Daoy (cell line): ENCODE measurements around the gene FSD1. TPM values are rescaled to one million over a fixed set of nuclear protein-coding genes. Genes with fewer than 3 reads are reported as not detected.

ENCODE experiments used
- DNase-seq: peaks from one replicate; pipeline ENCODE4 v3.0.0-alpha.2; 2015; ENCODE audit warnings: low read depth
- total RNA-seq: library from RNA; depleted of rRNA; stranded (reverse); fragments of >200 nt; shearing (Covaris generic); gene quantifications from 2 replicates; pipeline ENCODE4 v1.2.3, GENCODE V29; 2014; rRNA removed

FSD1 gene
- total RNA-seq, 1 experiment from 2014 or later: 28.3 TPM

GRCh38 chr19:4365341-4365740 is 60.9 kb downstream of the FSD1 start:
- no peak for DNase-seq

DNA sequence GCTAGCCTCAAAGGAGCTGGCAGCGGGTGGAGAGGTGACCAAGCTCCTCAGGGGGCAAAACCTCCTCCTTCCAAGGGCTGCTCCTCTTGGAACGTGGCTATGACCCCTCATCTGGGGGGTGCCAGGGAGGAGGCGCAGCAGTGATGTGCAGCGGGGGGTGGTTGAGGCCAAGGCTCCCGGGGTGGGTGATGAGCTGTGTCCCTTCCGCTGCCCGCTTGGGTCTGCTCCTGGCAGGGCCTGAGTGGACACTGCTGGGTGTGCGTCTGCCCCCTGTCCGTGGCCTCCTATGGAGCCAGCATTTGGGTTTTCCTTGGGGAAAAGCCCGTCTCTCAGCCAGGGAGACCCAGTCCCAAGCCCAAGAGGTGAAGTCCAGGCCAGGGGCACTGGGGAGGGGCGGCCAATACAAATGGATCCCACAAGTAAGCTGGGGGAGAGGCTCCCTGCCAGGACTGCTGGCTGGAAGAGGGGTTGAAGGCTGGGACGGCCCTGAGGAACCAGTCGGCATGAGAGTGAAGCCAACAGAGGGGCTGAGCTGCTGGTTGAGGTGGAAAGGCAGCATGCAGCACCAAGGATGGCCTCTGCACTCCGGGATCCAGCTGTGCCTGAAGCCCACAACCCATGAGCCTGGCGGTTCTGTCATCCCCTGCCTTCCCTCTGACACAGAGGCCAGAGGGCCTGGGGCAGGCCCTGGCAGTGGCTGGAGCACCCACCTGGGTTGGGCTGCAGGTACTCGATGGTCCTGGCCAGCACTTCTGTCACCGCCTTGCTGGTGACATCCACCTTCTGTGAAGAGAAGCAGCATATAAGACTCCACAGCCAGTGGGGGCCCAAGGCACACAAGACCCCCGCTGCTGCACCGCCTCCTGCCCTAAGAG is 61.6 kb downstream of the FSD1 start:
- DNase-seq: no peak

- no peak for DNase-seq
Observed at GRCh38 chr19:4366666-4367335, 62.4 kb downstream of the FSD1 start.

- DNase-seq: no peak
Observed at GRCh38 chr19:4367336-4367723, 62.9 kb downstream of the FSD1 start.

DNA sequence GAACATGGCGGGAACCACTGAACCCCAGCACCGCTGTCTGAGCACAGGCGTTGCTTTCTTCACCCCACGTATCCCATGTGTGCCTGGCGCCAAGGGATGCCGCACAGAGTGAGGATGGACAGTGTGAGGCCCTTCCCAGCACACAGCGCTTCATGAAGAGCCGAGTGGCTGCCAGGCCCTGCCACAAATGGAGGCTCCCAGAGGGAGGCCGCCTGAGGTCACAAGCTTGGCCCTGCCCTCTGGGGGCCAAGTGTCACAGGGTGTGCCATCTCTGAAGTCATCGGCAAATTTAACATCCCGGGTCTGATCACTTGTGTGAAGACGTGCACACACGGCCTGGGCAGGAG is 63.4 kb downstream of the FSD1 start:
- no peak for DNase-seq

GRCh38 chr19:4368128-4368820 is 63.9 kb downstream of the FSD1 start:
- DNase-seq: no peak

DNA sequence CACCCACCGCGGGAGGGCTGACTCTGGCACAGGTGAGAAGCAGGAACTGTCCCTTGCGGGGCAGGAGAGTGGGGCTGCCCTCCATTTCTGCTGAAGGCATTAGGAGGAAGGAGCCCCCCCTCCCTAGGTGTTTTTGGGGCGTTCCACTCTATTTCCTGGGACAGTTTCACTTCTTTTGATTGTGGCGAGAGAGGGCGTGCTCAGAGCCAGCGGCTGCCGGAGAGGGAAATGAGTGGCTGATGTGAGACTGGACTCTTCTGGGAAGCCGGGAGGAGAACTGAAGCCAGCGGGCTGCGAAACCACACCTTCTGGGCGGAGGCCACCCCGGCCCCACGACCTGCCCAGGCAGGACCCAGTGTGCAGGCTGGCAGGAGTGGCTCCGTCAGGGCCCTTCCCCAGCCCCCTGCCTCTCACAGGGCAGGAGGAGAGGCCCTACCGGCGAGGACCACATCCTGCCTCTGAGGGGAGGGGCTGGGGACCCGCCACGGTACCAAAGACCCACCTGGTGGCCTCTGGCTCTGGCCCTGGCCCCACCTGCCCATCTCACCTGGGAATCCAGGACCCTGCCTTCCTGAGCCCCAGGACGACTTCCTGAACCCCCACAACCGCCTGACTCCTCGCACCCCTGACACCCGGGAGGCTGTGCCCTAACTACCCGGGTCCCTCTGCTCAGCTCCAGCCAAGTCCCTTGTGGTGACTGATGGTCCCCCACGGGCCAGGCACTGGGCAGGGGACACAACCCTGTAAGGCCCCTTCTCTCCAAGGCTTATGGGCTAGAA is 64.9 kb downstream of the FSD1 start:
- peak; percentile 65 for DNase-seq

DNA sequence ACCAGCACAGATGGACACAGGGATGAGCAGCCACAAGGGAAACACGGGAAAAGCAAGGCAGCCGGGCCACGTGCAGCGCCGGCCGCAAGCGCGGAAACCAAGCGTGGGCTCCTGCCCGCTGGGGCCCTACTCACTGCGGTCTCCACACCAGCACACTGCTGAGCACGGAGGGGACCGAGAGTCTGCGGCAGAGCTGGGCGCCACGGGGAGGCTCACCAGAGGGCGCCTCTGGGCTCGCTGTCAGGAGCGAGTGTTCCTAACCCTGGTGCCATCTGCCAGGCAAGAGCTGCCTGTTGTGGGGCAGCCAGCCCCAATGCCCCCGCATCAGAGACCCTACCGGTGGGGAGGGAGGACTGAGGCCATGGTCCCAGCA is 65.5 kb downstream of the FSD1 start:
- no peak for DNase-seq

- DNase-seq: no peak
Observed at GRCh38 chr19:4370418-4371041, 66.1 kb downstream of the FSD1 start.

- DNase-seq: no peak
Observed at GRCh38 chr19:4371247-4372164, 67.1 kb downstream of the FSD1 start.

GRCh38 chr19:4372165-4373012 is 68.0 kb downstream of the FSD1 start:
- DNase-seq: no peak

DNA sequence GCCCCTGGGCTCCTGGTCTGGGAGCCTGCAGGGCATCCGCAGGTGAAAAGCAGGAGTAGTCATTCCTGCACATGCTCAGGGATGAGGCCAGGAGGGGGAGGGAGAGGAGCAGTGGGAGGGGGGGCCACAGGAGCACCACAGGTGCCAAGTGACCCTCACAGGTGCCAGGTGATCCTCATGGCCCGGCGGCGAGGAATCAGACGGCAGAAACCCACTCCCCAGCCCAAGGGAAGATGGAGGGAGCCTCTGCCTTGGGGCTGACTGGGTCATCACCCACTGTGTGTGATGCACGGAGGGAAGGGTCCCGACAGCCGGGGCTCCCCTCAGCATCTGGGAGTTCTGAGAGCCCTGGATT is 68.6 kb downstream of the FSD1 start:
- no peak for DNase-seq

Other genes starting within 250 kb of the FSD1 start
- 7.9 and 14.8 TPM in 2 replicates for gene ZBTB7A, start 237.7 kb upstream of the FSD1 start, total RNA-seq
- 138 and 183 TPM in 2 replicates for gene MAP2K2, start 180.5 kb upstream of the FSD1 start, total RNA-seq
- 0.17 TPM in 1 of 2 replicates, not detected in the other for gene CREB3L3, start 151.0 kb upstream of the FSD1 start, total RNA-seq
- gene SIRT6, start 122.0 kb upstream of the FSD1 start, total RNA-seq: 19.0 and 23.9 TPM in 2 replicates
- 0.34 and 0.74 TPM in 2 replicates for gene ANKRD24, start 121.9 kb upstream of the FSD1 start, total RNA-seq
- gene EBI3, start 75.1 kb upstream of the FSD1 start, total RNA-seq: 3.0 and 7.0 TPM in 2 replicates
- gene YJU2, start 57.5 kb upstream of the FSD1 start, total RNA-seq: 48.0 and 51.7 TPM in 2 replicates
- gene SHD, start 25.3 kb upstream of the FSD1 start, total RNA-seq: not detected in 2 replicates
- not detected in 2 replicates for gene TMIGD2, start 2.2 kb upstream of the FSD1 start, total RNA-seq
- 28.9 and 35.7 TPM in 2 replicates for gene STAP2, start 34.2 kb downstream of the FSD1 start, total RNA-seq
- gene MPND, start 39.0 kb downstream of the FSD1 start, total RNA-seq: 0.95 and 2.5 TPM in 2 replicates
- 44.3 and 52.8 TPM in 2 replicates for gene SH3GL1, start 95.9 kb downstream of the FSD1 start, total RNA-seq
- 39.7 and 55.8 TPM in 2 replicates for gene CHAF1A, start 98.0 kb downstream of the FSD1 start, total RNA-seq
- gene UBXN6, start 153.2 kb downstream of the FSD1 start, total RNA-seq: 57.9 and 72.7 TPM in 2 replicates
- 57.4 and 79.1 TPM in 2 replicates for gene HDGFL2, start 167.7 kb downstream of the FSD1 start, total RNA-seq
- gene PLIN4, start 213.9 kb downstream of the FSD1 start, total RNA-seq: 0.57 and 0.69 TPM in 2 replicates
- 0.15 and 1.3 TPM in 2 replicates for gene PLIN5, start 230.6 kb downstream of the FSD1 start, total RNA-seq
- gene LRG1, start 235.4 kb downstream of the FSD1 start, total RNA-seq: 0.03 and 0.69 TPM in 2 replicates